NCI-H2107 treated with DMSO at 0.1 percent for 48 hours (cell line): ENCODE data around the gene CCNQ.

Source experiments
- DNase-seq: peaks from one replicate; lab custom pipeline; 2025; ENCODE audit not compliant: unreplicated experiment; lab: John Stamatoyannopoulos, UW

Gene CCNQ

GRCh38 chrX:153637121-153638040 is 38.4 kb upstream of the CCNQ start:
- DNase-seq, result no peak

- DNase-seq, result no peak
Observed at GRCh38 chrX:153636716-153637115, 37.8 kb upstream of the CCNQ start.

GRCh38 chrX:153635788-153636668 is 37.1 kb upstream of the CCNQ start:
- no peak for DNase-seq

GRCh38 chrX:153635388-153635787 is 36.4 kb upstream of the CCNQ start:
- no peak for DNase-seq

GRCh38 chrX:153634832-153635231 is 35.9 kb upstream of the CCNQ start:
- no peak for DNase-seq

- DNase-seq, result no peak
Observed at GRCh38 chrX:153634236-153634635, 35.3 kb upstream of the CCNQ start.

- DNase-seq, result no peak
Observed at GRCh38 chrX:153633607-153634180, 34.8 kb upstream of the CCNQ start.

GRCh38 chrX:153633048-153633447 is 34.1 kb upstream of the CCNQ start:
- DNase-seq, result no peak

- no peak for DNase-seq
Observed at GRCh38 chrX:153632595-153632946, 33.6 kb upstream of the CCNQ start.

- DNase-seq, result no peak
Observed at GRCh38 chrX:153631907-153632594, 33.1 kb upstream of the CCNQ start.

GRCh38 chrX:153631346-153631745 is 32.4 kb upstream of the CCNQ start:
- no peak for DNase-seq

- no peak for DNase-seq
Observed at GRCh38 chrX:153628665-153629064, 29.7 kb upstream of the CCNQ start.

- peak; percentile 63 for DNase-seq
Observed at GRCh38 chrX:153628129-153628528, 29.2 kb upstream of the CCNQ start.

- no peak for DNase-seq
Observed at GRCh38 chrX:153627675-153628111, 28.8 kb upstream of the CCNQ start.

- no peak for DNase-seq
Observed at GRCh38 chrX:153626863-153627674, 28.1 kb upstream of the CCNQ start.

GRCh38 chrX:153626025-153626633 is 27.2 kb upstream of the CCNQ start:
- no peak for DNase-seq

GRCh38 chrX:153625271-153626024 is 26.5 kb upstream of the CCNQ start:
- no peak for DNase-seq

GRCh38 chrX:153624196-153625091 is 25.5 kb upstream of the CCNQ start:
- DNase-seq, result no peak
